Jurkat, Clone E6-1 (cell line): ENCODE measurements around the gene KIAA0586.
"Not testable (repeated sequence)": the region's sequence is repeated elsewhere in the genome, so short reads cannot be mapped to it uniquely, and the experiment has no call there.

ENCODE experiments used
- DNase-seq: peaks from one replicate; pipeline ENCODE4 v3.0.0-alpha.2; 2011; ENCODE audit warnings: low read depth, low spot score
- H3K4me3 ChIP-seq: 2 replicates; pipeline ENCODE4 v1.5.1; 2011; ENCODE audit warnings: mild to moderate bottlenecking, low read length, control low read depth, moderate library complexity

Gene KIAA0586

GRCh38 chr14:58455593-58456265 lies 28.2 kb downstream of the KIAA0586 start:
- no peak for DNase-seq
- H3K4me3 ChIP-seq = no peak overlapping the region

- no peak overlapping the region for H3K4me3 ChIP-seq
- no peak for DNase-seq
Observed at GRCh38 chr14:58460772-58461171, 33.3 kb downstream of the KIAA0586 start.

GRCh38 chr14:58463147-58463546 lies 35.6 kb downstream of the KIAA0586 start:
- H3K4me3 ChIP-seq = no peak overlapping the region
- no peak for DNase-seq

- no peak overlapping the region for H3K4me3 ChIP-seq
- DNase-seq = no peak
Observed at GRCh38 chr14:58464652-58465051, 37.1 kb downstream of the KIAA0586 start.

- no peak for DNase-seq
- H3K4me3 ChIP-seq = no peak overlapping the region
Observed at GRCh38 chr14:58465421-58465820, 37.9 kb downstream of the KIAA0586 start.

GRCh38 chr14:58466459-58466858 lies 38.9 kb downstream of the KIAA0586 start:
- DNase-seq = no peak
- no peak overlapping the region for H3K4me3 ChIP-seq

- DNase-seq = no peak
- H3K4me3 ChIP-seq = no peak overlapping the region
Observed at GRCh38 chr14:58467575-58467974, 40.1 kb downstream of the KIAA0586 start.

GRCh38 chr14:58469309-58469708 lies 41.8 kb downstream of the KIAA0586 start:
- H3K4me3 ChIP-seq = no peak overlapping the region
- DNase-seq = no peak

GRCh38 chr14:58476320-58476719 lies 48.8 kb downstream of the KIAA0586 start:
- DNase-seq = no peak
- no peak overlapping the region for H3K4me3 ChIP-seq

GRCh38 chr14:58477653-58478052 lies 50.1 kb downstream of the KIAA0586 start:
- DNase-seq = no peak
- no peak overlapping the region for H3K4me3 ChIP-seq

- not testable (repeated sequence) for H3K4me3 ChIP-seq, DNase-seq
Observed at GRCh38 chr14:58478329-58478728, 50.8 kb downstream of the KIAA0586 start.

- no peak for DNase-seq
- no peak overlapping the region for H3K4me3 ChIP-seq
Observed at GRCh38 chr14:58479975-58480374, 52.5 kb downstream of the KIAA0586 start.

GRCh38 chr14:58484176-58484575 lies 56.7 kb downstream of the KIAA0586 start:
- DNase-seq = no peak

GRCh38 chr14:58488550-58488949 lies 61.0 kb downstream of the KIAA0586 start:
- no peak for DNase-seq
- H3K4me3 ChIP-seq = no peak overlapping the region

More at GRCh38 chr14:58484176-58484575, 56.7 kb downstream of the KIAA0586 start:
- H3K4me3 ChIP-seq = no peak overlapping the region

- DNase-seq = no peak
- no peak overlapping the region for H3K4me3 ChIP-seq
Observed at GRCh38 chr14:58491593-58491992, 64.1 kb downstream of the KIAA0586 start.

- no peak overlapping the region for H3K4me3 ChIP-seq
- DNase-seq = no peak
Observed at GRCh38 chr14:58492044-58492443, 64.5 kb downstream of the KIAA0586 start.

GRCh38 chr14:58501214-58501816 lies 73.8 kb downstream of the KIAA0586 start:
- peak; percentile 69 for DNase-seq
- H3K4me3 ChIP-seq = no peak overlapping the region

- no peak for DNase-seq
- H3K4me3 ChIP-seq = no peak overlapping the region
Observed at GRCh38 chr14:58513272-58513671, 85.8 kb downstream of the KIAA0586 start.

- no peak overlapping the region for H3K4me3 ChIP-seq
- no peak for DNase-seq
Observed at GRCh38 chr14:58517592-58517991, 90.1 kb downstream of the KIAA0586 start.

- DNase-seq, H3K4me3 ChIP-seq: not testable (repeated sequence)
Observed at GRCh38 chr14:58525691-58526090, 98.2 kb downstream of the KIAA0586 start.

- no peak for DNase-seq
- no peak overlapping the region for H3K4me3 ChIP-seq
Observed at GRCh38 chr14:58533446-58533845, 105.9 kb downstream of the KIAA0586 start.
